ENCODE results near the gene PALD1. TPM values are rescaled to one million over a fixed set of nuclear protein-coding genes. Genes with fewer than 3 reads are reported as not detected.

PALD1 gene
- polyA plus RNA-seq, 3 donors, result 0.04 to 0.11 TPM; not detected in 1

- Histone ChIP-seq H3K27ac (ENCODE audit: low read depth in 1 of 2, low read length in 2 of 2) (no peak overlapping the region), H4K20me1 (ENCODE audit: insufficient read depth, low read length) (no peaks in the 10 kb centered on the region), H3K9me3 (replicated peaks in 1 of 2; ENCODE audit: control insufficient read depth in 1 of 2, insufficient read depth in 1 of 2, low read length in 2 of 2) (no peaks in the 10 kb centered on the region), H3K36me3 (replicated peaks in 1 of 2; ENCODE audit: control insufficient read depth in 1 of 2, insufficient read depth in 2 of 2, low read length in 2 of 2) (no peaks in the 10 kb centered on the region), H3K9ac (ENCODE audit: insufficient read depth, low read length, poor library complexity, severe bottlenecking) (no peak overlapping the region), H3K4me3 (replicated peaks in 1 of 3; ENCODE audit: low read depth in 2 of 3, low read length in 3 of 3) (no peak overlapping the region), H3K4me2 (replicated peaks; ENCODE audit: extremely low read depth, low read length, poor library complexity, severe bottlenecking) (no peak overlapping the region), H3K27me3 (ENCODE audit: control insufficient read depth in 2 of 2, insufficient read depth in 2 of 2, low read length in 2 of 2) (no peaks in the 10 kb centered on the region), H3K4me1 (ENCODE audit: control insufficient read depth in 1 of 2, insufficient read depth in 2 of 2, low read length in 2 of 2) (peaks cover 19 to 22% of the 10 kb centered on the region in 2 donors), H2AFZ (ENCODE audit: insufficient read depth, low read depth, low read length, poor library complexity, severe bottlenecking) (no peak overlapping the region), H3K79me2 (ENCODE audit: insufficient read depth, low read length) (no peaks in the 10 kb centered on the region)
- WGBS (ENCODE audit: insufficient coverage), result 100% methylated on average over 7 of the region's 11 CpGs
- Mint-ChIP-seq H3K27me3 (ENCODE audit: low read depth in 3 of 3) (peaks cover 1 to 7% (median 6%) of the 10 kb centered on the region in 3 donors), H3K4me1 (peaks cover 25% of the 10 kb centered on the region), H3K27ac (no peak overlapping the region), H3K4me3 (no peak overlapping the region), H3K9me3 (no peaks in the 10 kb centered on the region), H3K36me3 (no peaks in the 10 kb centered on the region)
- DNase-seq, result no peak
- intact Hi-C loops (cut with micrococcal nuclease), result no loop called here
- no peak for TF ChIP-seq CTCF (IDR thresholded peaks at IDR 0.05)
These were observed 78.7 kb downstream of the PALD1 start for GRCh38 chr10:70557086-70557845.

GRCh38 chr10:70557876-70558275 lies 79.3 kb downstream of the PALD1 start:
- H3K27ac ChIP-seq (ENCODE audit: low read depth in 1 of 2, low read length in 2 of 2), result no peak overlapping the region
- Mint-ChIP-seq H3K27ac (no peak overlapping the region), H3K36me3 (no peaks in the 10 kb centered on the region)

More at GRCh38 chr10:70557876-70558275, 79.3 kb downstream of the PALD1 start:
- Histone ChIP-seq H4K20me1 (ENCODE audit: insufficient read depth, low read length) (no peaks in the 10 kb centered on the region), H3K4me1 (ENCODE audit: control insufficient read depth in 1 of 2, insufficient read depth in 2 of 2, low read length in 2 of 2) (peaks cover 19 to 24% of the 10 kb centered on the region in 2 donors), H2AFZ (ENCODE audit: insufficient read depth, low read depth, low read length, poor library complexity, severe bottlenecking) (no peak overlapping the region), H3K4me3 (replicated peaks in 1 of 3; ENCODE audit: low read depth in 2 of 3, low read length in 3 of 3) (no peak overlapping the region), H3K4me2 (replicated peaks; ENCODE audit: extremely low read depth, low read length, poor library complexity, severe bottlenecking) (no peak overlapping the region), H3K36me3 (replicated peaks in 1 of 2; ENCODE audit: control insufficient read depth in 1 of 2, insufficient read depth in 2 of 2, low read length in 2 of 2) (no peaks in the 10 kb centered on the region), H3K27me3 (ENCODE audit: control insufficient read depth in 2 of 2, insufficient read depth in 2 of 2, low read length in 2 of 2) (no peaks in the 10 kb centered on the region), H3K9me3 (replicated peaks in 1 of 2; ENCODE audit: control insufficient read depth in 1 of 2, insufficient read depth in 1 of 2, low read length in 2 of 2) (no peaks in the 10 kb centered on the region), H3K9ac (ENCODE audit: insufficient read depth, low read length, poor library complexity, severe bottlenecking) (no peak overlapping the region), H3K79me2 (ENCODE audit: insufficient read depth, low read length) (no peaks in the 10 kb centered on the region)
- Mint-ChIP-seq H3K27me3 (ENCODE audit: low read depth in 3 of 3) (peaks cover 1 to 7% (median 6%) of the 10 kb centered on the region in 3 donors), H3K9me3 (no peaks in the 10 kb centered on the region), H3K4me3 (no peak overlapping the region), H3K4me1 (peaks cover 25% of the 10 kb centered on the region)
- intact Hi-C loops (cut with micrococcal nuclease), result no loop called here
- no peak for TF ChIP-seq CTCF (IDR thresholded peaks at IDR 0.05)
- 71% methylated on average over 1 of the region's 2 CpGs for WGBS (ENCODE audit: insufficient coverage)
- no peak for DNase-seq
